NCI-H2196 treated with DMSO at 0.1 percent for 48 hours (cell line): ENCODE results near the gene FOXO3.

Experiments used
- DNase-seq: peaks from one replicate; lab custom pipeline; 2025; ENCODE audit not compliant: unreplicated experiment; lab: John Stamatoyannopoulos, UW

FOXO3 gene

GRCh38 chr6:108625581-108625980 is 64.9 kb downstream of the FOXO3 start:
- no peak for DNase-seq

- DNase-seq = no peak
Observed at GRCh38 chr6:108626777-108627176, 66.1 kb downstream of the FOXO3 start.

- no peak for DNase-seq
Observed at GRCh38 chr6:108627692-108628550, 67.2 kb downstream of the FOXO3 start.

- no peak for DNase-seq
Observed at GRCh38 chr6:108630050-108630714, 69.5 kb downstream of the FOXO3 start.

GRCh38 chr6:108632441-108632840 is 71.7 kb downstream of the FOXO3 start:
- no peak for DNase-seq

GRCh38 chr6:108633436-108633835 is 72.7 kb downstream of the FOXO3 start:
- DNase-seq = no peak

GRCh38 chr6:108635505-108636226 is 74.9 kb downstream of the FOXO3 start:
- DNase-seq = no peak

- no peak for DNase-seq
Observed at GRCh38 chr6:108637963-108638362, 77.2 kb downstream of the FOXO3 start.

GRCh38 chr6:108638993-108639392 is 78.3 kb downstream of the FOXO3 start:
- no peak for DNase-seq

GRCh38 chr6:108640104-108640503 is 79.4 kb downstream of the FOXO3 start:
- no peak for DNase-seq

- DNase-seq = no peak
Observed at GRCh38 chr6:108643184-108643583, 82.5 kb downstream of the FOXO3 start.

GRCh38 chr6:108644252-108644651 is 83.5 kb downstream of the FOXO3 start:
- no peak for DNase-seq

- no peak for DNase-seq
Observed at GRCh38 chr6:108648191-108648590, 87.5 kb downstream of the FOXO3 start.

GRCh38 chr6:108650325-108650724 is 89.6 kb downstream of the FOXO3 start:
- no peak for DNase-seq

GRCh38 chr6:108650781-108651180 is 90.1 kb downstream of the FOXO3 start:
- DNase-seq = no peak

GRCh38 chr6:108651340-108652227 is 90.9 kb downstream of the FOXO3 start:
- DNase-seq = no peak

- DNase-seq = no peak
Observed at GRCh38 chr6:108652375-108652774, 91.7 kb downstream of the FOXO3 start.

GRCh38 chr6:108653949-108654348 is 93.2 kb downstream of the FOXO3 start:
- DNase-seq = no peak

GRCh38 chr6:108654465-108655106 is 93.9 kb downstream of the FOXO3 start:
- no peak for DNase-seq
